Measurements from ENCODE around the gene MCM6. TPM values are rescaled to one million over a fixed set of nuclear protein-coding genes. Genes with fewer than 3 reads are reported as not detected.
A peak's percentile ranks its signal among the peaks of the same experiment; 100 is the strongest.

Gene MCM6
- polyA plus RNA-seq, 12 donors: 12.8 to 37.3 (median 29.4) TPM; not detected in 1

GRCh38 chr2:135874777-135875365 is 1.4 kb downstream of the MCM6 start:
- no peak for DNase-seq

GRCh38 chr2:135870571-135870970 is 5.7 kb downstream of the MCM6 start:
- no peak for DNase-seq

- no peak for DNase-seq
Measured at GRCh38 chr2:135863233-135863632, 13.0 kb downstream of the MCM6 start.

- DNase-seq: no peak
Measured at GRCh38 chr2:135862718-135863117, 13.5 kb downstream of the MCM6 start.

GRCh38 chr2:135853401-135853800 is 22.8 kb downstream of the MCM6 start:
- no peak for DNase-seq

- DNase-seq: no peak
Measured at GRCh38 chr2:135851858-135852257, 24.4 kb downstream of the MCM6 start.

GRCh38 chr2:135850892-135851668 is 25.2 kb downstream of the MCM6 start:
- DNase-seq: no peak

GRCh38 chr2:135849087-135849486 is 27.2 kb downstream of the MCM6 start:
- DNase-seq: no peak

GRCh38 chr2:135845997-135846396 is 30.2 kb downstream of the MCM6 start:
- no peak for DNase-seq

- DNase-seq: no peak
Measured at GRCh38 chr2:135845257-135845656, 31.0 kb downstream of the MCM6 start.

- no peak for DNase-seq
Measured at GRCh38 chr2:135844301-135844895, 31.8 kb downstream of the MCM6 start.

- DNase-seq: no peak
Measured at GRCh38 chr2:135843671-135844070, 32.6 kb downstream of the MCM6 start.

- no peak for DNase-seq
Measured at GRCh38 chr2:135840601-135841000, 35.6 kb downstream of the MCM6 start.

- peak; percentile 7 for DNase-seq
Measured at GRCh38 chr2:135839713-135840112, 36.5 kb downstream of the MCM6 start.

GRCh38 chr2:135838502-135838901 is 37.7 kb downstream of the MCM6 start:
- no peak for DNase-seq

- DNase-seq: no peak
Measured at GRCh38 chr2:135836596-135837270, 39.5 kb downstream of the MCM6 start, which contains the start of gene LCT. LCT (minus strand) TSS chr2:135837184; CDS start chr2:135837169, 15 bp downstream.

- no peak for DNase-seq
Measured at GRCh38 chr2:135832891-135833290, 43.4 kb downstream of the MCM6 start.

- DNase-seq: no peak
Measured at GRCh38 chr2:135831180-135831812, 44.9 kb downstream of the MCM6 start.

GRCh38 chr2:135829378-135830135 is 46.7 kb downstream of the MCM6 start:
- no peak for DNase-seq

- DNase-seq: no peak
Measured at GRCh38 chr2:135826544-135826943, 49.7 kb downstream of the MCM6 start.

- no peak for DNase-seq
Measured at GRCh38 chr2:135825550-135826176, 50.6 kb downstream of the MCM6 start.
